MV-4-11 (cell line): ENCODE data around the gene SRGAP2B.
"Not testable (repeated sequence)": the region's sequence is repeated elsewhere in the genome, so short reads cannot be mapped to it uniquely, and the experiment has no call there.

Experiments used
- DNase-seq: peaks from one replicate; lab custom pipeline; 2025; lab: John Stamatoyannopoulos, UW

SRGAP2B gene

DNA sequence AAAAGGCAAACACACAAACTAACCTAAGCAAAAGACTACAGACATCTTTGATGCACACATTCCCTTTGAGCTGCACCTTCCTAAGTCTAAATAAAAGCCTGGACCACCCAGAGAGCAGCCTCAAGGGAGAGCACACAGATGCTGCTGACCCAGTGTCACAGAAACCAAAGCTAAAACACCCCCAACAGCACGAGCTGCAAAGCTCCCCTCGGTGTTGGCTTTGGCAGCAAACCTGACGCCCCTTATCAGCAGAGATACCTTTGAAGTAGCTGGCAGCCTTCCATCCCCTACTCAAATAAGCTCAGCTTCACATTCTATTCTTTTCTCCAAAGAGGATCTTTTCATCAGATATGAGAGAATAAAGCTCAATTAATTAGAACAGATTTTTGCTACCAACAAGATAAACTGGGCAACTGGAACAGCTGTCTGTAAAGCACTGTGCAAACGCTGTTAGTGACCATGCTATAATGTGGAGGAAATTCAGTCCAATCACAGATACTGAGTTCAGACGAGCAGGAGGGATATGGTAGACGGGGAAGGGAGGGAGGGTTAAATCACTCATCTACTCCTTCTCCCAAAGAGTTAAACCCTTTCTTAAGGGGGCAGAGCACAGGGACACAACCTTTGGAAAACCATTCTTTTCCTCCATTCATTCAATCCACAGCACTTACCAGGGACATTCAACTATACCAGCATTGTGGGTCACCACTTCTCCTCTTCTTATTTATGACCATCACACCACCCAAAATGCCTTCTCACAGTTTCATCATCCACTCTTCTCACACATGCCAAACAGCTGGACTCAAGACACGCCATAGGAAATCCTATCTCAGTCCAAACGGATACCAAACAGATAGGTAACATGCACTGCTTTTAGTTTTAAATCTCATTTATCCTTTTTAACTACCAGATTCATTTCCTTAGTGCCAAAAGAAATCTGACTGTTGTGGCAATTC is 148.3 kb downstream of the SRGAP2B start:
- not testable (repeated sequence) for DNase-seq

GRCh38 chr1:144941710-144942109 is 153.4 kb downstream of the SRGAP2B start:
- not testable (repeated sequence) for DNase-seq

- DNase-seq, result not testable (repeated sequence)
Observed at GRCh38 chr1:144940054-144940453, 155.1 kb downstream of the SRGAP2B start.

GRCh38 chr1:144938627-144939026 is 156.5 kb downstream of the SRGAP2B start:
- not testable (repeated sequence) for DNase-seq

GRCh38 chr1:144936186-144936732 is 158.9 kb downstream of the SRGAP2B start:
- DNase-seq, result not testable (repeated sequence)

DNA sequence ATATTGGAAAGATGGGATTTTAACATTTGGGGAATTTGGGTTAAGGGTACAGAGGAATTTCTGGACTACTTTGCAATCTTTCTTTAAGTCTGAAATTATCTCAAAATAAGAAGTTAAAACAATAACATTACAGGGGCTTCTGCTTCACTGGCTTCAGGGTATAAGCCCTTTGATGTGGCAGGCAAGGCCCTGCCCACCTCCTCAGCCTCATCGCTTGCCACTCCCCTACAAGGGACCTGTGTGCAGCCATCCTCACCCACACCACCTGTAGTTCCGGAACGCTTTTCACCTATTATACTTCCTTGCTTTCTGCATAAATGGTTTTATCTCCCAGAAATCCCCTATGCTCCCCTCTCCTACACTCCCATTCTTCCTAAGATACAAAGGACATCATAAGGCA is 159.8 kb downstream of the SRGAP2B start:
- not testable (repeated sequence) for DNase-seq

GRCh38 chr1:144933014-144933413 is 162.1 kb downstream of the SRGAP2B start:
- not testable (repeated sequence) for DNase-seq

GRCh38 chr1:144932153-144932552 is 163.0 kb downstream of the SRGAP2B start:
- DNase-seq, result not testable (repeated sequence)

DNA sequence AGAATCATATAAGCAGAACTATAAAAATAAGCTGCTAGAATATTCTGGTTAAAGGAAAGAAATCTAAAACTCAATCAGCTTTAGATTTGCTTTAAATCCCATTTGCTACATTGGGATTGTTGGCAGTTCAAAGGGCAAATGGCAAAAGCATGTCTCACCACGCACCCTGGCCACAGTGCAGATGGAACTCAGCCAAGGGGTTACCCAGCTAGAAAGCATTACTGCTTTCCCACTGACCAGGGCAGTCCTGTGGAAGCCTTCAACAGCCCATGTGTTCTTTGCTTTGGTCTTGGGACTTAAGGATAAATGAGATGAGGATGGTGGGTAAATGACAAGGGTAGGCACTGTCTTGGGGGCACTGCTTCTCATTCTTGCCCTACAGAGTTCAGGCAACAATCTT is 163.6 kb downstream of the SRGAP2B start:
- not testable (repeated sequence) for DNase-seq

DNA sequence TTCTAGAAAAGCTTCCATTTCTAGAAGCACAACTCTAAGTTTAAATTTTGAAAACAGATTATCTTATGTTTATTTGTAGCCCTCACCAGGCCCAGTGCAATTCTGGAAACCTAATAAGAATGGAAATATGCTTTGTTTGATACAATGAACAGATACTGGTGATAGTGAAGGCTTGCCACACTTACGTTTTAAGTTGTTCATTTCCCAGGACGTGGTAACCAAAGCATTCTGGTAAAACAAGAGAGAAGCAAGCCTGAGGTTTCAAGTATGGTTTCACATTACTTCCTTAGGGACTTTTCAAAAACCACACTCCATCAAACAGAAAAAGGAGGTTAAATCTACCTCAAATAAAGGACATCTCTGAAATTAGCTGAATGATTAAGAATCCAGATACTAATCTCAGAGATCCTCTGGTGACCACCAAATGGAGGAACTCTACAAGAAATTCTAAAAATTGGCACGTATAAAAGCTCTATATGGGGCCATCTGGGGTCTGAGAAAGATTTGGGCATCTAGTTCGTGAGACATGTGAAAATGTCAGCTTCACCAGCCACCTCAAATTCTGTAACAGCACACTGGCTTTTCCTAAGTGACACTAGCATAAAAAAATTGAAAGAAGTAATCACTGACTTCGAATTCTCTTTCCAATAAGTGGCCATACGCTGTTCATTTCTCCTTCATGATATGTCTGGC is 164.9 kb downstream of the SRGAP2B start:
- DNase-seq, result not testable (repeated sequence)

DNA sequence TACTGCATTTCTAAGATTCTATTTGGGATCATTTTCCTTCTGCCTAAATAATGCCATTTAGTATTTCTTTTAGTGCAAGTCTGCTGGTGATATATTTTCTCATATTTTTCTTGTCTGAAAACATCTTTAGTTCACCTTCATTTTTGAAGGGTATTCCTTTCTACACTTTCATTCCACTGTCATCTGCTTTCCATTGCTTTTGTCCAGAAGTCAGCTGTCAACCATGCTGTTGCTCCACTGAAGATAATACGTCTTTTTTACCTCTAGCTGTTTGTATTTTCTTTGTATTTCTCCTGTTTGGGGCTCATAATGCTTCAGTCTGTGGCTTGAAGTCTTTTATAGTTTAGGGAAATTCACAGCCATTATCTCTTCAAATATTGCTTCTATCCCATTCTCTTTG is 167.8 kb downstream of the SRGAP2B start:
- DNase-seq, result not testable (repeated sequence)

GRCh38 chr1:144923640-144924039 is 171.5 kb downstream of the SRGAP2B start:
- DNase-seq, result not testable (repeated sequence)

GRCh38 chr1:144922785-144923184 is 172.3 kb downstream of the SRGAP2B start:
- DNase-seq, result not testable (repeated sequence)

DNA sequence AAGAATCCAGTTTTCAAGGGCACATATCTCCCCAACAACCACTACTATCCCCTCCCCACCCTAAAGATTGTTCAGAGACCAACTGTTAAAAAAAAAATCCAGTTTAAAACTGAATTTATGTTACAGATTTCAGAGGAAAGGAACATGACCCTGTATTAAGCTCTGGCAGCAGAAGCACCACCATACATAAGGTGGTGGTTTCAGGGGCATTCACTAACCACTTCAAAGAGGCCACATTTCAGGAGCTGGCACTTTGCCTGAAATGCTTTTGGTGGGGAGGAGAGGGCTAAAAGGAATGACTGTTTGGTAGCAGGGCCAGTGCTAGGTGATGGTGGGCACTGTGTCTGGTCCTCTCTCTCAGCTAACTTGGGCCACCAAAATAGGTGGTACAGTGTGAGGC is 176.0 kb downstream of the SRGAP2B start:
- not testable (repeated sequence) for DNase-seq

- DNase-seq, result not testable (repeated sequence)
Observed at GRCh38 chr1:144918027-144918603, 177.0 kb downstream of the SRGAP2B start.

DNA sequence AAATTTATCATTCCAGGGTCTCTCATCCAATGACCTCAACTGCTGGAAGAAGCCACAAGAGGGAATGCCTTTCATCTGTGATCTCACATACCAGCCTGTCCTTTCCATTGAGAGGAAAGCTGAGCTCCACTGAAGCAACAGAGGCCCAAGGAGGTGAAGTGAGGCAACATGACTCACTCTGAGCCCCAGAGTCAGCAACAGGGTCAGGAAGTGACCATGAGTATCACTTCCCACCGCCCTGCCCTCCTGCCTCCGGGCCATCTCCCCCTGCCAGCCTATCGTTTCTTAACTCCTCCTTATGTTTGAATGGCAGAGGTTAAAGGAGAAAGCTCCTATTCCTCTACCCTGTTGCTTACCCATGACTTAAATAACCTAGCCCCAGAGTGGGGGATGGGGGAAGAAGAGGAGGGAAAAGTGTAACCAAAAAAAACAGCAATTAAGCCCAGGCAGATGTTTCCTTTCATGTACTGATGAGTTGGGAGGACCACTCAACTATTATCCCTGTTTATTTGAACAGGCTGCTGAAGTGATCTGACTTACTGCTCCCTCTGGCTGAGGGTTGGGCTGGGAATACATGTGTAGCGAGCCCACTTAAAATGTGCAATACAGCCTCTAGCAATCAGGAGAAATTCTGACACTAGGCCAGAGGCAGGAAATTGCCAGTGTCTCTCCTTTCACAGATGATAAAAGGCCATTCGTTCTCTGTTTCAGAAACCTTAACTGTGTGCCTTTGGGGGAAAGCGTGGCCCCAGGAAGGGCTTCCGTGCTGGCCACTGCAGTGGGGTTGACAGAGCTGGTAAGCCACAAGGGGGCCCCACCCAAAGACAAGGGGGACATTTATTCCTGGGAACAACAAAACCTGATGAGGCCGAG is 177.7 kb downstream of the SRGAP2B start:
- not testable (repeated sequence) for DNase-seq

DNA sequence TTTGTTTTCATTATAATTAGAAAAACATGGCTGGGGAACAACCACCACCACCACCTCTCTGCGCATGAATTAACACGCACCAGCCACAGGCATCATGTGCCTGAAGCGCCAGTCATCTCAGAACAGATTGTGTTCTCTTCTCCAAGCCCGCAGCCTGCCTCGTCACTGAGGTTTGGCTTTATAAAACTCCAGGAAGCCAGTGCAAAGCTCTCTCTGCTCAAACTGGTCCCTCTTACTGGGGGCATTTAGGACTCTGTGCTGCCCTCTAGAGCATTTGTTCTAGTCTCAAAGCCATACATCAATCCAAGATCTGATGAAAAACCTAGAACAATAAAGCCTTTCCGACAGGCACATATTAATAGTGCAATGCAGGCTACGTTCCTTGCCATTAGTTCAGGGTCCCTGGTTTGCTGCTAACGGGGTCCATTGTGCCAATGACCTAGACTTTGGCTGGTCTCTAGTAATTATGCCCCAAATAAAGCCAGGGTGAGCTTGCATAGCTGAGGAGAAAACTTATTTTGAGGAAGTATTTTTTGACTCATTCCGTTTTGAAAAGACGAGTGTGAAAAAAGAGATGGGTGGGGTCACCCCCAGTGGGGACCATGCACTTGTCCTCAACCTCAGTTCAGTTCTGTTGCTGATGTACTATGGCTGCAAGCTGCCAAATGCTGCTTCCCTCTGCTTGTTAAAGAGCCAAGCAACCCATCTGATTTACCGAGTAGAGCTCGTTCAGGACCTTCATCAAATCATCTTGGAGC is 181.0 kb downstream of the SRGAP2B start:
- not testable (repeated sequence) for DNase-seq

DNA sequence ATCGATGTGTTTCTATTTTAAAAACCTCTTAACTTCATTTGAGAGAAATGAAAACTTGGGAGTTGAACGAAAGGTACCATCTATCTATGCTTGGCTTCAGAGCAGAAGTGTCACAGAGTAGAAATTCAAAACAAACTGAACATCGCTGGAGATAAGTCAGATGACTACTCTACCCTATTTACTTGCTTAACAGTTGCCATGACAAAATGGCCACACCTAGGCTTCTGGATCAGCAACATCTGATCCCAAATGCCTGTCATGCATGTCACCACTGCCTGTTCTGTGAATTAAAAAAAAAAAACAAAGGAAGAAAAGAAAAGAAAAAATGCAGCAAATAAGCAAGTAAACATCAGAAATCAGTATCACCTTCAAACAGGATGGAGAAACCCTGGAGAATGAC is 181.7 kb downstream of the SRGAP2B start:
- DNase-seq, result not testable (repeated sequence)

DNA sequence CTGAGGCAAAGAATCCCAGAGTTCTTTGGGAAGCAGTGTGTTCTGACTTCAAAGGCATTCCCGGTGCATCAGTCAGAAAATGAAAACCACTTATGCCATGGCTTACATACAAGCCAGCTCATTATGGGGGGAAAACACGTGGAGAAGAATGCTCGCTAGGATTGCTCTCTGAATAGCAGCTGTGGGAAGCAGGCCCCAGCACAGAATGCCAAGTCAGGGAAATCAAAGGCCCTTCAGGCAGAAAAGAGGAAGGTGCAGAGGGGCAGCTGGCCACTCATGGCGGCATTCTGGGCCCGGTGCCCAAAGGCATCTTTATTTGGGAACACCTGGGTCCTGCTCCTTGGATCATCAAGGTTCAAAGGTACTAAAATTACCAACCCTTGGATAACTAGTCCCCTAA is 184.4 kb downstream of the SRGAP2B start:
- DNase-seq, result not testable (repeated sequence)

GRCh38 chr1:144900841-144901240 is 194.3 kb downstream of the SRGAP2B start:
- not testable (repeated sequence) for DNase-seq
